ENCODE data around the gene GTF2B. TPM values are rescaled to one million over a fixed set of nuclear protein-coding genes. Genes with fewer than 3 reads are reported as not detected.
"Not testable (repeated sequence)": the region's sequence is repeated elsewhere in the genome, so short reads cannot be mapped to it uniquely, and the experiment has no call there.

The GTF2B gene
- total RNA-seq: 28.6 TPM

DNA sequence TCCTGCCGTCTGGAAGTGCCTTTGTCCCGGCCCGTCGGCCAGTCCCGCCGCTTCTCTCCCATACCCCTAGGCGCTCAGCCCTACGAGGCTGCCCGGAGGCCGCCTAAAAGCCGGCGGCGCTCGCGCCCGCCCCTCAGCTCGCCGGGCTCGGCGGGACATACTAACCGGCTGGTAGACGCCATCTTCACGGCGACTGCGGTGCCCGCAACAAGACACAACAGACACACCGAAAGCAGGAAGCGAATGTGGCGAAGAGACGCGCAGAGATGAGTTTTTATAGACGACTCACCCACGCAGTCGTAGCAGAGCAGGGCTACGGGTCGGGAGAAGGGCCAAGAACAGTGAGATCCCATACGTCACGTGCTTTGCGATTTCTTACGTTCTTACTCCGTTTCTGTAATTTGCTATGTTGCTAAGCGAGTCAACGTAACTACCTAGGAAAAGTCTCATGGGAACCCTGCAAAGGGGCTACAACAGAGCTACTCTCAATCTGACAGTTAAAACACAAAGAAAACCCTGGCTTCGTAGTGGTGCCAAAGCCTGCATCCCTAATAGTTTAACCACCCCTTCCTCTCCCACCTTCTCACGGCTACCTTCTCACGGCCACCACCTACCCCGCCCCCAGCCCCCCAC lies at the start of gene GTF2B:
GTF2B (minus strand) TSS at position 250 of the 633 bp plus-strand sequence; CDS start at position 182, 68 bp downstream.
- peak; percentile 94 for DNase-seq (ENCODE audit: low spot score)

DNA sequence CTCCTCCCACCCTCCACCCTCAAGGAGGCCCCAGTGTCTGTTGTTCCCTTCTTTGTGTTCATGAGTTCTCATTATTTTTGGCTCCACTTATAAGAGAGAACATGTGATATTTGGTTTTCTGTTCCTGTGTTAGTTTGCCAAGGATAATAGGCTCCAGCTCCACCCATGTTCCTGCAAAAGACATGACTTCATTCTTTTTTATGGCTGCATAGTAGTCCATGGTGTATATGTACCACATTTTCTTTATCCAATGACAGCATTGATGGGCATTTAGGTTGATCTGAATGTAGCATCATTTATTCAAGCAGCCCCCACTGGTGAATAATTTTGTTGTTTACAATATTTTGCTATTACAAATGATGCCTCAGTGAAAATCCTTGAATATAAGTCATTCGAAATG lies 47.2 kb upstream of the GTF2B start:
- not testable (repeated sequence) for DNase-seq (ENCODE audit: low spot score)

DNA sequence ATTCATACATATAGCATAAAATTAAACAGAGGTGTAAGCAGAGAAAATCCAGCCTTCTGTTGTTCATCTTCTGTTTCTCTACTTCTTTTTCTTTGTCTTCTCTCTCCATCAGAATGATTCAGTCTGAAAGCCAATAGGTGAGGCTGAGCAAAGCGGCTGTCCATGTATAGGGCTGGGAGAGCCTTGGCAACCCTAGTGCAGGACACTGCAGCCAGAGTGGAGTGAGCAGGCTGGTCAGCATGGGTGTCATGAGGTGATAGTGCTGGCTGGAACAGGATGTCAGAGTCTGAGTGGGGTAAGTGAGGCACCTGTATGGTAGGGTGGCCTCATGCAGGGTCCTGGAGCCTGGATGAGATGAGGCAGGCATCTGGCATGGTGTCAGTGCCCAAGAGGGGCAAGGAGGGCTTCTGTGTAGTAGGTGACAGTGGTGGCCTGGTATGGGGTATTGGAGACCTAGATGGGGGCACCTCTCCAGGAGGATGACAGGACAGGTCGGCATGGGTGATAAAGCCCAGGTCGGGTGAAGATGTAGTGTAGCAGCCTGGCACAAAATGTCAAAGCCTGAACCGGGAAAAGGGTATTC lies 45.5 kb upstream of the GTF2B start:
- DNase-seq (ENCODE audit: low spot score): no peak

GRCh38 chr1:88936223-88936523 lies 44.8 kb upstream of the GTF2B start:
- DNase-seq (ENCODE audit: low spot score): no peak

DNA sequence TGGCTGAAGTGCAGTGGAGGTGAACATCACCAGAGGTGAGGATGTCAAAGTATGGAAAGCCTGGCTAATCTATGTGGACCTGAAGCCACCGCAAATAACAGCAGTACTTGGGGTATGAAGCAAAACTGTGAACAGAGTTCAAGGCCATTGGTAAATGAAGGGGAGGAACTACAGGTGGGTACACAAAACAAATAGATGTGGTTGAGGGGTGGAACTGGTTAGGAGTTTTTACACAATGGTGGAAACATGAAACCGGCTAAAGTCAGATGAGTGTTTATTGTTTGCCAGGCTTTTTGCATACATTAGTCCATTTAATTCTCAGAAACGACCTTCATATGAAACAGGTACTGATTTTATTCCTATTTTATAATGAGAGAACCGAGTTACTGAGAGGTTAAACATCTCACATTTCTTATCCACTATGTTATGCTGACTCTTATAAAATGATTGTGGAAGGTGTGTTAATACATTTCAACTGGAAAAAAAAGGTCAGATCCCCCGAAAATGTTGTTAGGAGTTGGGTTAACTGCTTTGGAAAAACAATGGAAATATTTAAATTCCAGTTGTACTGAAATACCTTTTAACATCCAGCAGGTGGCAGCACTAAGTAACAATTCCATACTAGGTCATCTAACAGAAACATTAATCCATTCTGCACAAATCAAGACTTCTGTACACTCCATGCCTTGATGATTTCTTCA lies 44.3 kb upstream of the GTF2B start:
- DNase-seq (ENCODE audit: low spot score): no peak

GRCh38 chr1:88930176-88930575 lies 38.8 kb upstream of the GTF2B start:
- not testable (repeated sequence) for DNase-seq (ENCODE audit: low spot score)

DNA sequence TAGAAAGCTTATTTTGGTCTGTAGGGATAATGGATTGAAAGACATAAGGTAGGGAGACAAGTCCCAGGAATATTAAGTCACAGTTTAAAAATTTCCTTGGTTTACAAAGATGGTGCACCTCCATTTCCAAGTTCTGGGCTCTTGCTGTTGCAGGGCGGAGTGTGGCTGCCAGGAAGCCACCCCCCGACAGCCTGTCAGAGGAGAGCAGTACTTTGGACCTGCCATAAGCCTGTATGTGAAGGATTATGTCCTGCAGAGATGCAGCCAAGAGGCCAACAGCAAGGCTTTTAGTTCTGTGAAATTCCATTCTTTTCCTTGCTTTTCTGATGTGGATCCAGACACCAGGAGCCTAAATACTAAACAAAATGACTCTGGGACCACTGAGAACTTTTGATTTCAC lies 31.9 kb upstream of the GTF2B start:
- DNase-seq (ENCODE audit: low spot score): no peak

DNA sequence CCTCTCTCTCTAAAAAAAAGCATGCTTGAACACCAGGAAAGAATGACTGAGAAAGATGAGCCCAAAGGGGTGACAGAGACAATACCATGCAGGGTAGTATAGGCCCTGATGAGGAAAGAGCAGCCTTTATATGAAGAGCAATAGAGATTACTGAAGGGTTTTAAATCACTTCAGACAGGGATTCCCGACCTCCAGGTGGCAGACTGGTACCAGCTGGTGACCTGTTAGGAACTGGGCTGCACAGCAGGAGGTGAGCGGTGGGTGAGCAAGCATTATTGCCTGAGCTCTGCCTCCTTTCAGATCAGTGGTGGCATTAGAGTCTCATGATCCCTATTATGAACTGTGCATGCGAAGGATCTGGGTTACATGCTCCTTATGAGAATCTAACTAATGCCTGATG lies 30.8 kb upstream of the GTF2B start:
- DNase-seq (ENCODE audit: low spot score): no peak

GRCh38 chr1:88920845-88921244 lies 29.5 kb upstream of the GTF2B start:
- no peak for DNase-seq (ENCODE audit: low spot score)

- DNase-seq (ENCODE audit: low spot score): no peak
These were observed 26.1 kb upstream of the GTF2B start for GRCh38 chr1:88917321-88918025.

DNA sequence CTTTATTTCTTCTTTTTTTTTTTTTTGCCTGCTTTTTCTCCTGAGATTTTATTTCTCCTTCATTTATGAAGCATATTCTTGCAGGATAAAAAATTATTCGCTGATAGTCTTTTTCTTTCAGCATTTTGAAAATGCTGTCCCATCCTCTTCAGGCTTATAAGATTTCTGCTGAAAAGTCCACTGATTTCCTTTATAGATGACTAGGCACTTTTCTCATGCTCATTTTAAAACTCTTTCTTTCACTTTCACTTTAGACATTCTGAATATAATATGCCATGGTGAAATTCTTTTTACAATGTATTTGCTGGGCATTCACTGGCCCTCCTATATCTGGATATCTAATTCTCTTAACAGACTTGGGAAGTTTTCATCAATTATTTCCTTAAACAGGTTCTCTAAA lies 25.5 kb upstream of the GTF2B start:
- no peak for DNase-seq (ENCODE audit: low spot score)

DNA sequence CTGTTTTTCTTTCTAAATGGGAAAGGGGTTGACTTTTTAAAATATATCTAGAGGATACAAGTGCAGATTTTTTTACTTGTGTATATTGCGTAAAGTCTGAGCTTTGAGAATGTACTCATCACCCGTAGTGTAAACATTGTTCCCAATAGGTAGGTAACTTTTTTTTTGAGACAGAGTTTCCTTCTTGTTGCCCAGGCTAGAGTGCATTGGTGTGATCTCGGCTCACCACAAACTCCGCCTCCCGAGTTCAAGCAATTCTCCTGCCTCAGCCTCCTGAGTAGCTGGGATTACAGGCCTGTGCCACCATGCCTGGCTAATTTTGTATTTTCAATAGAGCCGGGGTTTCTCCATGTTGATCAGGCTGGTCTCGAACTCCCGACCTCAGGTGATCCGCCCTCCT lies 20.4 kb upstream of the GTF2B start:
- DNase-seq (ENCODE audit: low spot score): not testable (repeated sequence)

GRCh38 chr1:88911161-88911560 lies 19.8 kb upstream of the GTF2B start:
- no peak for DNase-seq (ENCODE audit: low spot score)

DNA sequence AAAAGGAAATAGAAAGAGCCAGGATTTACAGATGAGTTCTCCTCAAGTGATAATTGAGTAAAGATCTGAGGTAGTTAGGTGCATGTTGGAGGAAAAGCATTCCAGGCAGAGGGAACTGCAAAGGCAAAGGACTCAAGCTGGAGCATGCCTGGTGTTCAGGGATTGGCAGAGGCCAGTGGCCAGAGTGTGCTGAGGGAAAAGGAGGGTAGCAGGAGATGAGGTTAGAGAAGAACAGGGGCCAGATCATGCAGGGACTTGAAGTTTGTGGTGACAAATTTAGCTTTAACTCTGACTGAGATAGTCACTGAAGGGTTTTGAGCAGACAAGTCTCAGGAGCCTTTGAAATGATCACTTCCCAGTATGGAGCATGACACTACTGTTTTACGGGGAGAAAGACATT lies 19.0 kb upstream of the GTF2B start:
- DNase-seq (ENCODE audit: low spot score): no peak

DNA sequence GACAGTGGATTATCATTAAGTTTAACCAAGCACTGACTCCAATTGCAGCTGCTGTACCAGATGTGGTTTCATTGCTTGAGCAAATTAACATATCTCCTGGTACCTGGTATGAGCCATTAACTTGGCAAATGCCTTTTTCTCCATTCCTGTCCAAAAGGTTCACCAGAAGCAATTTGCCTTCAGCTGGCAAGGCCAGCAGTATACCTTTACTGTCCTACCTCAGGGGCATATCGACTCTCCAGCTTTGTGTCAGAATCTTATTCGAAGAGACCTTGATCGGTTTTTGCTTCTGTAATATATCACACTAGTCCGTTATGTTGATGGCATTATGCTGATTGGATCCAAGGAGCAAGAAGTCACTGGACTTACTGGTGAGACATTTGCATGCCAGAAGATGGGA lies 9.5 kb upstream of the GTF2B start:
- no peak for DNase-seq (ENCODE audit: low spot score)

GRCh38 chr1:88897070-88897730 lies 5.8 kb upstream of the GTF2B start:
- DNase-seq (ENCODE audit: low spot score): no peak

DNA sequence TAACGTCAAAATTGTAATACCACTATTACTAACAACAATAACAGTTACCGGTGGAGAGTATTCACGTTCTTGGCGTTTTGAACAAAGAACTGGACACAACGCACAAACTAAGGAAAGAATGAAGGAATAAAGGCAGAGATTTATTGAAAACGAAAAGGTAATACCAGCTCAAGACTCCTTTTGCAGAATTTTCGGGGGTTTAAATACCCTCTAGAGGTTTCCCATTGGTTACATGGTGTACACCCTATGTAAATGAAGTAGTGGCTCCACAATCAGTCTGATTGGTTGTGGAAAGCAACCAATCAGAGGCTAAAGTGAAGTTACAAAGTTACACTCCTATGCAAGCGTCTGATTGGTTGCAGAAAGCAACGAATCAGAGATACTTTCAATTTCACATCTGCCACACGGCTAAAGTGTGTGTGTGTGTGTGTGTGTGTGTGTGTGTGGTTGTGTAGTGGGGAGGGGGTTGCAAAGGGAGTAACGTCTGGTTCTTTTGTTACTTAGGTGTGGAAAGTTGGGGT lies 1.1 kb upstream of the GTF2B start:
- DNase-seq (ENCODE audit: low spot score): no peak

- no peak for DNase-seq (ENCODE audit: low spot score)
These were observed 579 bp upstream of the GTF2B start for GRCh38 chr1:88891951-88892340.

GRCh38 chr1:88890791-88891317 lies 513 bp downstream of the GTF2B start:
- no peak for DNase-seq (ENCODE audit: low spot score)

DNA sequence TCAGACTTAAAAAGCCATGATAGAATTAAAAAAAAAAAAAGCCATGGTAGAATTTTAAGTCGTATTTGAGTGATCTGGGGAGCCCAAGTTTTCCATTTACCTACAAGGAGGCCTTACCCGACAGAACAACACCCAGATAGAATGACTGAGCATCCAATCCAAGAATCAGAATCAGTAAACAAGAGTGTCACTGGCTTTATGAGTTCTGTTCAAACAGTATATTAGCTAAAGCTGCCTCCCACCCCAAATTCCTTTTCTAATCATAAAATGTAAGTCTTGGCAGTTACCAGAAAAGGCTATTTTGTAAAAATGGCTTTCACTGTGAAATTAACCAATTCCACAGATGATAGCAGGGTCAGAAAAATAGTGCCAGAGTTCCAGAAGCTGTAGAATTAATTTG lies 1.2 kb downstream of the GTF2B start:
- no peak for DNase-seq (ENCODE audit: low spot score)

DNA sequence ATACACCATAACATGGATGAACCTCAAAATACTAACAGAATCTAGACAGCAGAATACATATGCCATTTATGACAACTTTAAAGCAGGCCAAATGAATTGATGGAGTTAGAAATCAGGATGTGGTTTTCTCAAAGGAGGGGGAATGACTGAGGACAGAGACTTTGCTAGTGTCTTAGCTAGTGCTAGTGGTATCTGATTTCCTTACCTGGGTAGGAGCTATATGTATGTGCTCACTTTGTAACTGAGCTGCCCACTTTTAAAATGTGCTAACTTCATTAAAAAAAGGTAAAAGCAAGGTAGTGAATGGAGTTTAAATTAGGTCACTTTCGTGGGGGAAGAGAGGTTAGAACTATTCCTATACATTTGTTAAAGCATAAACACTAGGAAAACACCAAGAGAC lies 2.6 kb downstream of the GTF2B start:
- DNase-seq (ENCODE audit: low spot score): no peak

GRCh38 chr1:88885933-88886332 lies 5.4 kb downstream of the GTF2B start:
- DNase-seq (ENCODE audit: low spot score): no peak
